RWPE2 (cell line): ENCODE results near the gene GUCY1B1.

Source experiments
- ATAC-seq: fragments of 200-7000 bp; cut with Tn5 transposase; 3 replicates; pipeline ENCODE4 v1.9.1; 2021; ENCODE audit warnings: low read depth
- DNase-seq: peaks from one replicate; pipeline ENCODE4 v3.0.0-alpha.2; 2020; ENCODE audit warnings: low spot score
- H3K27ac ChIP-seq: fragments of 450-650 bp; 2 replicates; pipeline ENCODE4 v1.5.1; 2017; ENCODE audit warnings: mild to moderate bottlenecking; ENCODE audit not compliant: poor library complexity, severe bottlenecking
- H3K27me3 ChIP-seq: fragments of 250-450 bp; sonication (Bioruptor Pico); 2 replicates; pipeline ENCODE4 v1.5.1; 2021; ENCODE audit warnings: mild to moderate bottlenecking, moderate library complexity; ENCODE audit not compliant: insufficient read depth, poor library complexity, severe bottlenecking
- H3K36me3 ChIP-seq: fragments of 250-450 bp; sonication (Bioruptor Pico); 2 replicates; pipeline ENCODE4 v1.5.1; 2020; ENCODE audit warnings: low read depth, mild to moderate bottlenecking, moderate library complexity
- H3K4me1 ChIP-seq: fragments of 250-450 bp; sonication (Bioruptor Pico); 2 replicates; pipeline ENCODE4 v1.5.1; 2021; ENCODE audit warnings: mild to moderate bottlenecking, moderate library complexity; ENCODE audit not compliant: insufficient read depth, poor library complexity, severe bottlenecking
- H3K4me3 ChIP-seq: fragments of 250-450 bp; sonication (Bioruptor Pico); 2 replicates; pipeline ENCODE4 v1.5.1; 2021; ENCODE audit warnings: mild to moderate bottlenecking, moderate library complexity; ENCODE audit not compliant: severe bottlenecking
- H3K9me3 ChIP-seq: fragments of 250-450 bp; sonication (Bioruptor Pico); 2 replicates; pipeline ENCODE4 v1.5.1; 2021; ENCODE audit warnings: mild to moderate bottlenecking, moderate library complexity; ENCODE audit not compliant: severe bottlenecking
- CTCF ChIP-seq: fragments of 450-650 bp; IDR thresholded peaks from one replicate; pipeline ENCODE4 v1.5.1; 2017; ENCODE audit warnings: mild to moderate bottlenecking, moderate library complexity; ENCODE audit not compliant: poor library complexity, severe bottlenecking

Gene GUCY1B1

GRCh38 chr4:155735496-155735895 lies 23.3 kb upstream of the GUCY1B1 start:
- H3K27me3 ChIP-seq = no peaks in the 10 kb centered on the region
- no peaks in the 10 kb centered on the region for H3K36me3 ChIP-seq
- H3K4me3 ChIP-seq = no peak overlapping the region
- TF ChIP-seq CTCF = no peak
- no peak for ATAC-seq
- H3K9me3 ChIP-seq = no peaks in the 10 kb centered on the region
- H3K4me1 ChIP-seq = no peaks in the 10 kb centered on the region
- no peak overlapping the region for H3K27ac ChIP-seq
- DNase-seq = no peak

- Histone ChIP-seq H3K36me3 (no peaks in the 10 kb centered on the region), H3K4me1 (no peaks in the 10 kb centered on the region), H3K9me3 (no peaks in the 10 kb centered on the region), H3K4me3 (no peak overlapping the region), H3K27ac (no peak overlapping the region), H3K27me3 (no peaks in the 10 kb centered on the region)
- DNase-seq = no peak
- ATAC-seq = no peak
- no peak for TF ChIP-seq CTCF
Measured at GRCh38 chr4:155738548-155738947, 20.3 kb upstream of the GUCY1B1 start.

GRCh38 chr4:155741546-155741945 lies 17.3 kb upstream of the GUCY1B1 start:
- no peak for DNase-seq
- no peaks in the 10 kb centered on the region for H3K4me1 ChIP-seq
- no peaks in the 10 kb centered on the region for H3K9me3 ChIP-seq
- no peaks in the 10 kb centered on the region for H3K36me3 ChIP-seq
- no peak overlapping the region for H3K4me3 ChIP-seq
- no peak for ATAC-seq
- no peak for TF ChIP-seq CTCF
- no peak overlapping the region for H3K27ac ChIP-seq
- H3K27me3 ChIP-seq = no peaks in the 10 kb centered on the region

GRCh38 chr4:155742310-155743015 lies 16.4 kb upstream of the GUCY1B1 start:
- ATAC-seq (no peak), DNase-seq (no peak)
- no peaks in the 10 kb centered on the region for H3K36me3 ChIP-seq

More at GRCh38 chr4:155742310-155743015, 16.4 kb upstream of the GUCY1B1 start:
- Histone ChIP-seq H3K27me3 (no peaks in the 10 kb centered on the region), H3K27ac (no peak overlapping the region), H3K4me1 (no peaks in the 10 kb centered on the region), H3K4me3 (no peak overlapping the region), H3K9me3 (no peaks in the 10 kb centered on the region)
- TF ChIP-seq CTCF = no peak
